NK-92 treated with Interleukin-12 subunit alpha and Interleukin-12 subunit beta, amount 100 ng/mL, for 24 hours (cell line): ENCODE results near the gene MYO6.
"Not testable (repeated sequence)": the region's sequence is repeated elsewhere in the genome, so short reads cannot be mapped to it uniquely, and the experiment has no call there.

Source experiments
- DNase-seq: peaks from one replicate; lab custom pipeline; 2025; lab: John Stamatoyannopoulos, UW

Gene MYO6

GRCh38 chr6:75748743-75749538 lies at the start of gene MYO6:
Gene MYO6, plus strand, starts transcription at chr6:75749239. Its CDS starts 68,309 bp downstream, at chr6:75817548.
- DNase-seq, result peak; percentile 24

- DNase-seq, result not testable (repeated sequence)
Measured at GRCh38 chr6:75708334-75708733, 40.7 kb upstream of the MYO6 start.

- no peak for DNase-seq
Measured at GRCh38 chr6:75711173-75711572, 37.9 kb upstream of the MYO6 start.

- DNase-seq, result no peak
Measured at GRCh38 chr6:75719133-75719532, 29.9 kb upstream of the MYO6 start.

GRCh38 chr6:75723382-75723781 lies 25.7 kb upstream of the MYO6 start:
- DNase-seq, result no peak

GRCh38 chr6:75727206-75727605 lies 21.8 kb upstream of the MYO6 start:
- no peak for DNase-seq

- DNase-seq, result not testable (repeated sequence)
Measured at GRCh38 chr6:75731029-75731428, 18.0 kb upstream of the MYO6 start.

- DNase-seq, result no peak
Measured at GRCh38 chr6:75735491-75736186, 13.4 kb upstream of the MYO6 start.

- DNase-seq, result no peak
Measured at GRCh38 chr6:75743971-75744370, 5.1 kb upstream of the MYO6 start.

GRCh38 chr6:75745404-75745803 lies 3.6 kb upstream of the MYO6 start:
- no peak for DNase-seq

- no peak for DNase-seq
Measured at GRCh38 chr6:75746221-75746620, 2.8 kb upstream of the MYO6 start.

- DNase-seq, result no peak
Measured at GRCh38 chr6:75747152-75747992, 1.7 kb upstream of the MYO6 start.

- DNase-seq, result no peak
Measured at GRCh38 chr6:75748003-75748742, 866 bp upstream of the MYO6 start.

GRCh38 chr6:75751443-75751842 lies 2.4 kb downstream of the MYO6 start:
- no peak for DNase-seq

GRCh38 chr6:75752365-75752764 lies 3.3 kb downstream of the MYO6 start:
- no peak for DNase-seq

GRCh38 chr6:75755704-75756103 lies 6.7 kb downstream of the MYO6 start:
- no peak for DNase-seq

- DNase-seq, result no peak
Measured at GRCh38 chr6:75757295-75757694, 8.3 kb downstream of the MYO6 start.

- DNase-seq, result no peak
Measured at GRCh38 chr6:75758061-75758460, 9.0 kb downstream of the MYO6 start.

GRCh38 chr6:75759207-75759606 lies 10.2 kb downstream of the MYO6 start:
- DNase-seq, result no peak

GRCh38 chr6:75760320-75760719 lies 11.3 kb downstream of the MYO6 start:
- DNase-seq, result no peak

- DNase-seq, result no peak
Measured at GRCh38 chr6:75761489-75761888, 12.4 kb downstream of the MYO6 start.

GRCh38 chr6:75762063-75762462 lies 13.0 kb downstream of the MYO6 start:
- no peak for DNase-seq
